ENCODE results near the gene ENTPD8. TPM values are rescaled to one million over a fixed set of nuclear protein-coding genes. Genes with fewer than 3 reads are reported as not detected.
A peak's percentile ranks its signal among the peaks of the same experiment; 100 is the strongest.
"Not testable (repeated sequence)": the region's sequence is repeated elsewhere in the genome, so short reads cannot be mapped to it uniquely, and the experiment has no call there.

The ENTPD8 gene
- total and polyA plus RNA-seq, 9 donors = 0.18 to 1.2 (median 0.39) TPM

DNA sequence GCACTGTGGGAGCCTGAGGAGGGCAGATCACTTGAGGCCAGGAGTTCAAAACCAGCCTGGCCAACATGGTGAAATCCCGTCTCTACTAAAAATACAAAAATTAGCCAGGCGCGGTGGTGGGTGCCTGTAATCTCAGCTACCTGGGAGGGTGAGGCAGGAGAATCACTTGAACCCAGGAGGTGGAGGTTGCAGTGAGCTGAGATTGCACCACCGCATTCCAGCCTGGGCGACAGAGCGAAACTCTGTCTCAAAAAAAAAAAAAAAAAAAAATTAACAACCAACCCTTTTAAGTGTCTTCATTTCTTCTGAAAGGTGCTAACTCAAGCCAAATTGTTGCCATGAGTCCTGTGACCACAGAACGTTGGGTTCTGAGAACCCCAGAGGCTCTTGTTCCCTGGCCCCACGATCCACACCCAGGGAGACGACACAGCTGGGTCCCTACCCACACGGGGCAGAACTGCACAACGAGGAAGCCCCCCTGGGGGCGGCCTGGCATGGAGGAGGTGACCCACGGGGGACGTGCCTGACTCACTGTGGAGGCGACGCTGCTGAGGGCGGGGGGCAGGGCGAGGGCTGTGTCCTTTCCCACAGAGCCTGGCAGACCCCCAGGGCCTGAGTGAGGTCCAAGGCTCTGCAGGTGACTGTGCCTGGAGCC is 30.8 kb downstream of the ENTPD8 start:
- H3K4me1 ChIP-seq (ENCODE audit: control insufficient read depth, insufficient read depth, low read length) = peaks cover 34% of the 10 kb centered on the region
- WGBS (ENCODE audit: insufficient coverage) = 69% methylated on average over 12 of the region's 18 CpGs

DNA sequence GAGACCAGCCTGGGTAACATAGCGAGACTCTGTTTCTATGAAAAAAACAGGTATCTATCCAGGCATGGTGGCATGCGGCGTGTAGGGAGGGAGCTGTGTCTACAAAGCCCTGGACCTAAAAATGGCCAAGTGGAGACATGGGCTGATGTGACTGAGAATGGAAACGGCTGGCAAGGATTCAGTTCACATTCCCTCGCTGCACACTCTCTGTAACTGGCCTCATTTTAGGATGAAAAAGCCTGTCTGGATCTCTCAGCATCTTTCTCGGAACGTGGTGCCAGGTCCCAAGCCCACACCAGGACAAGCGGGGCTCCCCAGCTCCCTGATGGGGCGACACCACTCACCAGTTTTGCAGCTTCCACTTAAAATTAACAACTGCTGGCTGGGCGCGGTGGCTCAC is 31.6 kb downstream of the ENTPD8 start:
- Histone ChIP-seq H3K36me3 (ENCODE audit: control insufficient read depth, insufficient read depth, low read length) (no peaks in the 10 kb centered on the region), H3K4me3 (ENCODE audit: low read length) (no peak overlapping the region), H3K27ac (ENCODE audit: low read length) (no peak overlapping the region), H3K4me1 (ENCODE audit: control insufficient read depth, insufficient read depth, low read length) (peaks cover 33% of the 10 kb centered on the region), H3K27me3 (ENCODE audit: control insufficient read depth, insufficient read depth, low read length) (peaks cover 8% of the 10 kb centered on the region), H3K9me3 (replicated peaks; ENCODE audit: control insufficient read depth, low read depth, low read length) (no peaks in the 10 kb centered on the region)
- WGBS (ENCODE audit: insufficient coverage) = 77% methylated on average over 11 of the region's 11 CpGs
- no peak for DNase-seq

More for the DNA sequence above, 30.8 kb downstream of the ENTPD8 start:
- DNase-seq; H3K27ac ChIP-seq (ENCODE audit: low read length); H3K9me3 ChIP-seq (replicated peaks; ENCODE audit: control insufficient read depth, low read depth, low read length); H3K27me3 ChIP-seq (ENCODE audit: control insufficient read depth, insufficient read depth, low read length); H3K4me3 ChIP-seq (ENCODE audit: low read length); H3K36me3 ChIP-seq (ENCODE audit: control insufficient read depth, insufficient read depth, low read length): not testable (repeated sequence)

GRCh38 chr9:137408651-137409405 is 32.3 kb downstream of the ENTPD8 start:
- H3K4me1 ChIP-seq (ENCODE audit: control insufficient read depth, insufficient read depth, low read length) = peaks cover 31% of the 10 kb centered on the region

DNA sequence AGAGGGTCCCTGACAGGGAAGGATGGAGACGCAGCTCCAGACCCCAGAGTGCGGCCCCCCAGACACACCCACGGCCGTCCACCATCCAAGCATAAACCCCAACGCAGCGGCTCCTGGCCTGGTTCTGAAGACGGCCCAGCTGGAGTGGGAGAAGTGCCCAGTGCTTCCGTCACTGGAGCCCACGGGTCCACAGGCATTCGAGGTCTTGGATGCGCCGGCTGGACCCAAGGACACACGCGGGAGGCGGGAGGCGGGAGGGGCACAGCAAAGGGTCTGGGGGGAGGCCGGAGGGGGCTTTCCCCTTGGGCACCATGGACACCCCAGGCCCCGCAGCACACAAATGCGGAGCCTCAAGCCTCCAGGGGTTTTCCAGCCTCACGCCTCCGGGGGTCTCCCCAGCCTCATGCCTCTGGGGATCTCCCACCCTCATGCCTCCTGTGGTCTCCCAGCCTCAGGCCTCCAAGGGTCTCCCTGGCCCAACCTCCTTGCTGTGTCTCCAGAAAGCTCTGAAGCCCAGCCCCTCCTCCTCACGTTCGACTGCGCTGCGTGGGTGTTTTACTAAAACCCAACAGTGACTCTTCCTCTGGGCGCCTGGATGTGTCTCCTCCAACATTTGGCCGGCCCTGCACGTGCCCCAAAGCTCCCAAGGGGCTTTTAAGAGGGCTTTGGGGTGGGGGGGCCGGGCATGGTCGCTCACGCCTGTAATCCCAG is 33.4 kb downstream of the ENTPD8 start:
- peak; percentile 82 for DNase-seq
- Histone ChIP-seq H3K4me3 (ENCODE audit: low read length) (peak overlapping the region; percentile 30), H3K27ac (ENCODE audit: low read length) (peak overlapping the region; percentile 7), H3K36me3 (ENCODE audit: control insufficient read depth, insufficient read depth, low read length) (no peaks in the 10 kb centered on the region), H3K9me3 (replicated peaks; ENCODE audit: control insufficient read depth, low read depth, low read length) (no peaks in the 10 kb centered on the region), H3K27me3 (ENCODE audit: control insufficient read depth, insufficient read depth, low read length) (peaks cover 8% of the 10 kb centered on the region), H3K4me1 (ENCODE audit: control insufficient read depth, insufficient read depth, low read length) (peaks cover 34% of the 10 kb centered on the region)
- WGBS (ENCODE audit: insufficient coverage) = 26% methylated on average over 26 of the region's 31 CpGs

More at GRCh38 chr9:137408651-137409405, 32.3 kb downstream of the ENTPD8 start:
- DNase-seq = no peak
- no peak overlapping the region for H3K4me3 ChIP-seq (ENCODE audit: low read length)
- WGBS (ENCODE audit: insufficient coverage) = 83% methylated on average over 18 of the region's 24 CpGs
- H3K9me3 ChIP-seq (replicated peaks; ENCODE audit: control insufficient read depth, low read depth, low read length) = no peaks in the 10 kb centered on the region
- H3K36me3 ChIP-seq (ENCODE audit: control insufficient read depth, insufficient read depth, low read length) = no peaks in the 10 kb centered on the region
- no peak overlapping the region for H3K27ac ChIP-seq (ENCODE audit: low read length)
- peaks cover 8% of the 10 kb centered on the region for H3K27me3 ChIP-seq (ENCODE audit: control insufficient read depth, insufficient read depth, low read length)

GRCh38 chr9:137406876-137407589 is 34.1 kb downstream of the ENTPD8 start:
- peaks cover 8% of the 10 kb centered on the region for H3K27me3 ChIP-seq (ENCODE audit: control insufficient read depth, insufficient read depth, low read length)
- no peaks in the 10 kb centered on the region for H3K36me3 ChIP-seq (ENCODE audit: control insufficient read depth, insufficient read depth, low read length)
- H3K9me3 ChIP-seq (replicated peaks; ENCODE audit: control insufficient read depth, low read depth, low read length) = no peaks in the 10 kb centered on the region
- peak; percentile 77 for DNase-seq
- WGBS (ENCODE audit: insufficient coverage) = 0% methylated on average over 62 of the region's 63 CpGs
- H3K4me3 ChIP-seq (ENCODE audit: low read length) = peak overlapping the region; percentile 30
- peak overlapping the region; percentile 7 for H3K27ac ChIP-seq (ENCODE audit: low read length)
- H3K4me1 ChIP-seq (ENCODE audit: control insufficient read depth, insufficient read depth, low read length) = peaks cover 31% of the 10 kb centered on the region

DNA sequence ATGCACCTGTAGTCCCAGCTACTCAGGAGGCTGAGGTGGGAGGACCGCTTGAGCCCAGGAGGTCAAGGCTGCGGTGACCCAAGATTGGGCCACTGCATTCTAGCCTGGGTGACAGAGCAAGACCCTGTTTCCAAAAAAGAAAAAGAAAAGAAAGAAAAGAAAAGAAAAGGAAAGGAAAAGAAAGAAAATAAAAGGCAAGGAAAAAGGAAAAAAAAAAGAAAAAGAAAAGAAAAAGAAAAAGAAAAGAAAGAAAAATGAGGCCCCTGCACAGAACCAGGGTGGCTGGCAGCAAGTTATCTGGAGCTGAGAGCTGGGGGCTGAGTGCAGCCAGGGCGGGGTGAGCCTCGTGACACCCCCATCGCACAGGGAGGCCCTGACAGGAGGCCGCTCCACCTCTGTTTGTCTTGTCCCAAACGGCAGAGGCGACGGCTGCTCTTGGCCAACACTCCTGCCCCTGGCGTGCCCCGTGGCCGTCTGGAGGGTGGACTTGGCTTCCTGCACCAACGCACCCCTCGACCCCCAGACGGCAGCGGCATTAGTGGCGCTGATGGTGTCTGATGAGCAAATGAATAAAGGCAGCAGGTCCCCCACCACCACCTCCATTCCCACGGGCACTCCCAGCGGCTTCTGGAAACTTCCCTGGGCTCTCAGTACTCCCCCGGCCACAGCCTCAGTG is 34.9 kb downstream of the ENTPD8 start:
- Histone ChIP-seq H3K9me3 (replicated peaks; ENCODE audit: control insufficient read depth, low read depth, low read length) (no peaks in the 10 kb centered on the region), H3K4me3 (ENCODE audit: low read length) (no peak overlapping the region), H3K27me3 (ENCODE audit: control insufficient read depth, insufficient read depth, low read length) (peaks cover 8% of the 10 kb centered on the region), H3K36me3 (ENCODE audit: control insufficient read depth, insufficient read depth, low read length) (no peaks in the 10 kb centered on the region), H3K27ac (ENCODE audit: low read length) (no peak overlapping the region), H3K4me1 (ENCODE audit: control insufficient read depth, insufficient read depth, low read length) (peaks cover 25% of the 10 kb centered on the region)
- no peak for DNase-seq
- WGBS (ENCODE audit: insufficient coverage) = 47% methylated on average over 12 of the region's 20 CpGs

GRCh38 chr9:137405677-137406081 is 35.5 kb downstream of the ENTPD8 start:
- no peak for DNase-seq
- H3K4me3 ChIP-seq (ENCODE audit: low read length) = no peak overlapping the region
- no peaks in the 10 kb centered on the region for H3K9me3 ChIP-seq (replicated peaks; ENCODE audit: control insufficient read depth, low read depth, low read length)
- H3K4me1 ChIP-seq (ENCODE audit: control insufficient read depth, insufficient read depth, low read length) = peaks cover 23% of the 10 kb centered on the region
- H3K27ac ChIP-seq (ENCODE audit: low read length) = no peak overlapping the region
- peaks cover 8% of the 10 kb centered on the region for H3K27me3 ChIP-seq (ENCODE audit: control insufficient read depth, insufficient read depth, low read length)
- 88% methylated on average over 11 of the region's 11 CpGs for WGBS (ENCODE audit: insufficient coverage)
- no peaks in the 10 kb centered on the region for H3K36me3 ChIP-seq (ENCODE audit: control insufficient read depth, insufficient read depth, low read length)

- H3K4me1 ChIP-seq (ENCODE audit: control insufficient read depth, insufficient read depth, low read length) = peaks cover 23% of the 10 kb centered on the region
- no peak overlapping the region for H3K4me3 ChIP-seq (ENCODE audit: low read length)
- 91% methylated on average over 22 of the region's 24 CpGs for WGBS (ENCODE audit: insufficient coverage)
- H3K9me3 ChIP-seq (replicated peaks; ENCODE audit: control insufficient read depth, low read depth, low read length) = no peaks in the 10 kb centered on the region
- DNase-seq = no peak
- peaks cover 8% of the 10 kb centered on the region for H3K27me3 ChIP-seq (ENCODE audit: control insufficient read depth, insufficient read depth, low read length)
- H3K27ac ChIP-seq (ENCODE audit: low read length) = no peak overlapping the region
- H3K36me3 ChIP-seq (ENCODE audit: control insufficient read depth, insufficient read depth, low read length) = no peaks in the 10 kb centered on the region
Measured at GRCh38 chr9:137404961-137405567, 36.1 kb downstream of the ENTPD8 start.

- no peak for DNase-seq
- 94% methylated on average over 14 of the region's 15 CpGs for WGBS (ENCODE audit: insufficient coverage)
Measured at GRCh38 chr9:137403269-137403668, 37.9 kb downstream of the ENTPD8 start.

More at GRCh38 chr9:137403269-137403668, 37.9 kb downstream of the ENTPD8 start:
- no peak overlapping the region for H3K27ac ChIP-seq (ENCODE audit: low read length)
- H3K4me1 ChIP-seq (ENCODE audit: control insufficient read depth, insufficient read depth, low read length) = peaks cover 23% of the 10 kb centered on the region
- no peaks in the 10 kb centered on the region for H3K9me3 ChIP-seq (replicated peaks; ENCODE audit: control insufficient read depth, low read depth, low read length)
- H3K4me3 ChIP-seq (ENCODE audit: low read length) = no peak overlapping the region
- peaks cover 3% of the 10 kb centered on the region for H3K36me3 ChIP-seq (ENCODE audit: control insufficient read depth, insufficient read depth, low read length)
- H3K27me3 ChIP-seq (ENCODE audit: control insufficient read depth, insufficient read depth, low read length) = peaks cover 8% of the 10 kb centered on the region
